C4-2B (cell line): ENCODE measurements around the gene LDLRAD2.

Source experiments
- CTCF ChIP-seq: fragments of 450-650 bp; conservative IDR thresholded peaks from 2 replicates; pipeline ENCODE4 v1.5.1; 2017; ENCODE audit warnings: mild to moderate bottlenecking
- ZFX ChIP-seq: fragments of 450-650 bp; IDR thresholded peaks from 2 replicates; pipeline ENCODE4 v1.6.1; 2017

- TF ChIP-seq CTCF (no peak), ZFX (no peak)
Observed at GRCh38 chr1:21837476-21837875, 25.4 kb downstream of the LDLRAD2 start.
